HL-60 (cell line): ENCODE measurements around the gene SMIM24.
"Not testable (repeated sequence)": the region's sequence is repeated elsewhere in the genome, so short reads cannot be mapped to it uniquely, and the experiment has no call there.

Experiments used
- DNase-seq, 2 experiments: peaks; one replicate each; pipeline ENCODE4 v3.0.0-alpha.2; 2010 to 2020; ENCODE audit warnings: low read depth in 1 of 2, low spot score in 1 of 2
- H3K27ac ChIP-seq: fragments of 250-450 bp; sonication (Bioruptor Pico); replicated peaks from 2 replicates; pipeline ENCODE4 v1.5.1; 2020; ENCODE audit warnings: mild to moderate bottlenecking, moderate library complexity
- H3K27me3 ChIP-seq: fragments of 250-450 bp; sonication (Bioruptor Pico); 2 replicates; pipeline ENCODE4 v1.5.1; 2021; ENCODE audit warnings: mild to moderate bottlenecking, moderate library complexity; ENCODE audit not compliant: insufficient read depth, poor library complexity, severe bottlenecking
- H3K4me3 ChIP-seq: replicated peaks from 2 replicates; pipeline ENCODE4 v1.5.1; 2011; ENCODE audit warnings: mild to moderate bottlenecking, control low read depth, low read length; ENCODE audit not compliant: insufficient read depth
- CTCF ChIP-seq: IDR thresholded peaks from one replicate; pipeline ENCODE4 v1.5.1; 2011; ENCODE audit warnings: low read length, control low read depth, inconsistent platforms; ENCODE audit not compliant: insufficient read depth
- GABPA ChIP-seq: IDR thresholded peaks from 2 replicates; pipeline ENCODE4 v1.6.1; 2012; ENCODE audit warnings: low read depth
- POLR2AphosphoS5 ChIP-seq: IDR thresholded peaks from 2 replicates; pipeline ENCODE4 v1.6.1; 2012; ENCODE audit warnings: low read depth
- REST ChIP-seq: IDR thresholded peaks from 2 replicates; pipeline ENCODE4 v1.6.1; 2012; ENCODE audit warnings: low read depth; ENCODE audit not compliant: insufficient replicate concordance
- SPI1 ChIP-seq: IDR thresholded peaks from 2 replicates; pipeline ENCODE4 v1.6.1; 2012; ENCODE audit warnings: low read depth, mild to moderate bottlenecking, borderline replicate concordance

SMIM24 gene

GRCh38 chr19:3448616-3449334 is 31.6 kb downstream of the SMIM24 start:
- no peak for DNase-seq
- TF ChIP-seq POLR2AphosphoS5 (no peak), GABPA (no peak), CTCF (no peak), SPI1 (no peak)
- no peak overlapping the region for H3K4me3 ChIP-seq
- H3K27ac ChIP-seq = no peak overlapping the region
- H3K27me3 ChIP-seq = no peaks in the 10 kb centered on the region

GRCh38 chr19:3446657-3447056 is 33.7 kb downstream of the SMIM24 start:
- H3K27me3 ChIP-seq, H3K27ac ChIP-seq, H3K4me3 ChIP-seq, DNase-seq: not testable (repeated sequence)

GRCh38 chr19:3444695-3445234 is 35.6 kb downstream of the SMIM24 start:
- TF ChIP-seq GABPA (no peak), CTCF (no peak), SPI1 (no peak), POLR2AphosphoS5 (no peak; the same call in none of the 2 replicates), REST (no peak)
- H3K27me3 ChIP-seq = no peaks in the 10 kb centered on the region
- no peak overlapping the region for H3K4me3 ChIP-seq
- no peak overlapping the region for H3K27ac ChIP-seq
- no peak for DNase-seq

- H3K27ac ChIP-seq = no peak overlapping the region
- no peak for DNase-seq
- H3K27me3 ChIP-seq = no peaks in the 10 kb centered on the region
- H3K4me3 ChIP-seq = no peak overlapping the region
- TF ChIP-seq CTCF = no peak
- TF ChIP-seq SPI1 = no peak
Observed at GRCh38 chr19:3443840-3444694, 36.3 kb downstream of the SMIM24 start.
